ENCODE data around the gene MBP. TPM values are rescaled to one million over a fixed set of nuclear protein-coding genes. Genes with fewer than 3 reads are reported as not detected.
"Not testable (repeated sequence)": the region's sequence is repeated elsewhere in the genome, so short reads cannot be mapped to it uniquely, and the experiment has no call there.

The MBP gene
- total RNA-seq, 1 donor: 25.8 TPM

GRCh38 chr18:77021075-77021474, 111.5 kb downstream of the MBP start:
- DNase-seq (ENCODE audit: low read depth): no peak
- H3K4me3 ChIP-seq (ENCODE audit: low read depth, low read length): no peak overlapping the region
- no peak for TF ChIP-seq CTCF (IDR thresholded peaks at IDR 0.05; ENCODE audit: insufficient read depth, low read length)

DNA sequence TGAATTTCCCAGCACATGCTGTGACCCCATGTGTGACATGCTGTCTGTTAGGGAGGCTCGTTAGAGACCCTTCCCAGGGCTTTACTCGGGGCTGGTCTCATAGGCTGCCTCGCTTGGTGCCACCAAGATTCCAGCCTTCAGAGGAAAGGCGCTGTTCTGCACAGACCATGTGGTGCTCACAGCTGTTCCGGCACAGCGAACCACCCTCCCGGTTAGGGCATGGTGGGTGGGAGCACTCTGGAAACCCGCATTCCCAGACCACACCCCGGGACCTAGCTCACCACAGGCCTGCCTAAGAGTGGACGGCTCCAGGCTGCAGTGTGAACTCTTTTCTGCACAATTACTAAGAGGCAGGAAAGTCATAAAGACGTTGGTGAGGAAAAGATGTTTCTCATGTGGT, 112.0 kb downstream of the MBP start:
- no peak for TF ChIP-seq CTCF (IDR thresholded peaks at IDR 0.05; ENCODE audit: insufficient read depth, low read length)
- H3K4me3 ChIP-seq (ENCODE audit: low read depth, low read length): no peak overlapping the region
- DNase-seq (ENCODE audit: low read depth): no peak

- no peak for TF ChIP-seq CTCF (IDR thresholded peaks at IDR 0.05; ENCODE audit: insufficient read depth, low read length)
- no peak overlapping the region for H3K4me3 ChIP-seq (ENCODE audit: low read depth, low read length)
- DNase-seq (ENCODE audit: low read depth): no peak
These were observed 112.9 kb downstream of the MBP start for GRCh38 chr18:77019641-77020040.

- DNase-seq (ENCODE audit: low read depth); H3K4me3 ChIP-seq (ENCODE audit: low read depth, low read length): not testable (repeated sequence)
These were observed 113.9 kb downstream of the MBP start for GRCh38 chr18:77018650-77019049.

DNA sequence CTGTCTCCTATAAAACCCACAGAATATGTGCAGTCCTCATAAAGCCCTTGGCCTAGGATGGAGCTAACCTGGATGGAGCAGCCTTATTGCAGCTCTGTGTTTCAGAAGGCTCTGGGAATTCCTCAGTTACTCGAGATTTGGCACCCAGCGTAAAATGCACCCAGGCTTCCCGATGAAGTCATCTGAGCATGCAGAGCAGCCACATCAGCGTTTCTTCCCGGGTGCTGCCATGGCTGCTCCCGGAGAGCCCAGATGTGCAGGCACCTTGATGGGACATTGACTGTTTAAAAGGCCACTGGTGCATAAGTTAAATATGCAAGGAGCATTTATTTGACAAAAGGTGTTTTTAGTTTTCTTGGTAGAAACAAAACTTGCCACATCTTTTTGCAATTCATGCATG, 115.2 kb downstream of the MBP start:
- no peak for TF ChIP-seq CTCF (IDR thresholded peaks at IDR 0.05; ENCODE audit: insufficient read depth, low read length)
- no peak overlapping the region for H3K4me3 ChIP-seq (ENCODE audit: low read depth, low read length)
- DNase-seq (ENCODE audit: low read depth): no peak

DNA sequence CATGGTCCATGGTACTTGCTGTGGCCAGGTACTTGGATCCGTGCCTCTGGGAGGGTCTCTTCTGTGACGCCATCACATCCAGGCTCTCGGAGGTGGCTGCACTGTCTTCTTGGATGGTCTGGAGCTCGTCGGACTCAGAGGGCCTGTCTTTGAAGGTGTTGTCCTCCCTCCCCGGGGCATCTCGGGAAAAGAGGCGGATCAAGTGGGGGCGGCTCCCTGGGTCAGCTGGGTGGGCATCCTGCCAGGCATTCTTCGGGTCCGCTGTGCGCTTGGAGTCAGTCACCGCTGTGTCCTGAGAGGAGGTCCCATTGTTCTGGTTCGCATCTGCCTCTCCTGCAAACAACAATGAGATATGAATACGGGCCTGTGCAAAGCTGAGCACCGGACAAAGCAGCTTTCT, 115.6 kb downstream of the MBP start:
- H3K4me3 ChIP-seq (ENCODE audit: low read depth, low read length): no peak overlapping the region
- DNase-seq (ENCODE audit: low read depth): no peak
- TF ChIP-seq CTCF (IDR thresholded peaks at IDR 0.05; ENCODE audit: insufficient read depth, low read length): no peak

- DNase-seq (ENCODE audit: low read depth): no peak
- no peak overlapping the region for H3K4me3 ChIP-seq (ENCODE audit: low read depth, low read length)
- TF ChIP-seq CTCF (IDR thresholded peaks at IDR 0.05; ENCODE audit: insufficient read depth, low read length): no peak
These were observed 116.5 kb downstream of the MBP start for GRCh38 chr18:77015771-77016710.

Data from fibroblast of the aortic adventitia (primary cell).